OCI-LY3 (cell line): Measurements from ENCODE around the gene FRMPD3.

Experiments used
- H2AFZ ChIP-seq: fragments of 200-600, 300-600 bp; shearing (Covaris generic); 2 replicates; pipeline ENCODE4 v1.6.0; 2014; ENCODE audit warnings: antibody characterized with exemption, low read depth, low read length
- H3K27ac ChIP-seq: fragments of 200-600, 300-600 bp; sonication (generic); 2 replicates; pipeline ENCODE4 v1.5.1; 2014; ENCODE audit warnings: mild to moderate bottlenecking, low read length, moderate library complexity, mixed read lengths
- H3K27me3 ChIP-seq: fragments of 200-600, 300-600 bp; sonication (generic); 2 replicates; pipeline ENCODE4 v1.6.1; 2014; ENCODE audit warnings: low read depth, low read length, mixed read lengths
- H3K36me3 ChIP-seq: fragments of 200-600, 300-600 bp; sonication (generic); replicated peaks from 2 replicates; pipeline ENCODE3; 2014; ENCODE audit warnings: low read depth, low read length, mixed read lengths
- H3K4me1 ChIP-seq: fragments of 300-600, 200-600 bp; sonication (generic); 2 replicates; pipeline ENCODE4 v1.6.1; 2014; ENCODE audit warnings: low read length, mixed read lengths
- H3K4me2 ChIP-seq: fragments of 200-600, 300-600 bp; sonication (generic); 2 replicates; pipeline ENCODE4 v1.6.1; 2014; ENCODE audit warnings: low read length, mixed read lengths
- H3K4me3 ChIP-seq: fragments of 300-600, 200-600 bp; sonication (generic); 2 replicates; pipeline ENCODE4 v1.5.1; 2014; ENCODE audit warnings: antibody characterized with exemption, mild to moderate bottlenecking, low read length, moderate library complexity
- H3K79me2 ChIP-seq: fragments of 300-600, 200-600 bp; shearing (Covaris generic); 2 replicates; pipeline ENCODE4 v1.6.1; 2014; ENCODE audit warnings: mild to moderate bottlenecking, low read length, mixed read lengths
- H3K9ac ChIP-seq: fragments of 300-600, 200-600 bp; shearing (Covaris generic); 2 replicates; pipeline ENCODE4 v1.6.0; 2014; ENCODE audit warnings: mild to moderate bottlenecking, low read length, moderate library complexity
- H3K9me3 ChIP-seq: fragments of 200-600, 300-600 bp; shearing (Covaris generic); 2 replicates; pipeline ENCODE4 v1.6.1; 2014; ENCODE audit warnings: low read length, mixed read lengths; ENCODE audit not compliant: insufficient read depth
- H4K20me1 ChIP-seq: fragments of 200-600, 300-600 bp; sonication (generic); 2 replicates; pipeline ENCODE4 v1.6.1; 2016; ENCODE audit warnings: low read length, mixed read lengths; ENCODE audit not compliant: insufficient read depth
- EZH2phosphoT487 ChIP-seq: fragments of 200-600 bp; shearing (Covaris generic); IDR thresholded peaks from 2 replicates; pipeline ENCODE4 v1.6.1; 2018; ENCODE audit warnings: antibody characterized with exemption, mixed run types, low read depth
- TF ChIP-seq, protein P1 (sequence below): fragments of 200-600, 300-600 bp; sonication (generic); IDR thresholded peaks from 2 replicates; pipeline ENCODE4 v1.5.1; 2014; ENCODE audit warnings: antibody characterized with exemption, low read length, low read depth

Gene FRMPD3

DNA sequence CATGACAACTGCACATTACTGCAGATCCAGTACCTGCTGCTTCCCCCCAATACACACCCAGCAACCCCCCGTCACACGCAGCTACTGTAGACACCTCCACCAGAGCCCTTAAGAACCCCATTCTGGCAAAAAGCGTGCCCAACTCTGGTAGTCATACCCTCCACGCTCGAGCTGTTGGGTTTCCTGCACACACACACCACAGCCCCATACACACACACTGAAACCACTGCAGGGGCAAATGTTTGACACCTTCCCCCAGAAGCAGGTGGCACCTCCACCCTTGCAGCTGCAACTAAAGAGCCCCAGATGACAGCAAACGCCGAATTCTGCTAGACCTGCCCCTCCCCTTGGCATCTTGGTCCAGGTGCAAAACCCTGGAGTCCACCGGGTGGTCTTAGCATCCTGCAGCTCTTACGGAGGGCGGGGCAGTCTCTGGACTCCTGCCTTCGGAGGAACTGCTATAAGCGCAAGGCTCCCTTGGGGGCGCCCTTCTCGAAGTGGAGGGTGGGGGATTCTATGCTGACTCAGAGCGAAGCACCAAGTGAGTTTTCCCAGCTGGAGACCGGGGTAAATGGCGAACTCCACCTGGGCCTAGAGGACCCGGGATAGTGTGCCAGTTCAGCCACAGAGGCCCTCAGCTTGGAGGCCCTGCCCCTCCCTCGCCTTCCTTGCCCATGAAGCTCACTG, 1.5 kb downstream of the FRMPD3 start:
- Histone ChIP-seq H3K9me3 (no peaks in the 10 kb centered on the region), H3K27ac (no peak overlapping the region), H2AFZ (no peak overlapping the region), H3K79me2 (no peaks in the 10 kb centered on the region), H3K9ac (no peak overlapping the region), H3K27me3 (peaks cover 25% of the 10 kb centered on the region), H3K4me2 (peak overlapping the region; percentile 91), H4K20me1 (no peaks in the 10 kb centered on the region), H3K36me3 (no peaks in the 10 kb centered on the region), H3K4me1 (peaks cover 9% of the 10 kb centered on the region), H3K4me3 (peak overlapping the region; percentile 86)
- TF ChIP-seq EZH2phosphoT487 = no peak
- TF ChIP-seq, protein P1, sequence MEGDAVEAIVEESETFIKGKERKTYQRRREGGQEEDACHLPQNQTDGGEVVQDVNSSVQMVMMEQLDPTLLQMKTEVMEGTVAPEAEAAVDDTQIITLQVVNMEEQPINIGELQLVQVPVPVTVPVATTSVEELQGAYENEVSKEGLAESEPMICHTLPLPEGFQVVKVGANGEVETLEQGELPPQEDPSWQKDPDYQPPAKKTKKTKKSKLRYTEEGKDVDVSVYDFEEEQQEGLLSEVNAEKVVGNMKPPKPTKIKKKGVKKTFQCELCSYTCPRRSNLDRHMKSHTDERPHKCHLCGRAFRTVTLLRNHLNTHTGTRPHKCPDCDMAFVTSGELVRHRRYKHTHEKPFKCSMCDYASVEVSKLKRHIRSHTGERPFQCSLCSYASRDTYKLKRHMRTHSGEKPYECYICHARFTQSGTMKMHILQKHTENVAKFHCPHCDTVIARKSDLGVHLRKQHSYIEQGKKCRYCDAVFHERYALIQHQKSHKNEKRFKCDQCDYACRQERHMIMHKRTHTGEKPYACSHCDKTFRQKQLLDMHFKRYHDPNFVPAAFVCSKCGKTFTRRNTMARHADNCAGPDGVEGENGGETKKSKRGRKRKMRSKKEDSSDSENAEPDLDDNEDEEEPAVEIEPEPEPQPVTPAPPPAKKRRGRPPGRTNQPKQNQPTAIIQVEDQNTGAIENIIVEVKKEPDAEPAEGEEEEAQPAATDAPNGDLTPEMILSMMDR = peak; percentile 33

- no peaks in the 10 kb centered on the region for H3K36me3 ChIP-seq
- no peaks in the 10 kb centered on the region for H3K79me2 ChIP-seq
- peaks cover 9% of the 10 kb centered on the region for H3K4me1 ChIP-seq
- no peak overlapping the region for H3K4me2 ChIP-seq
- H2AFZ ChIP-seq = no peak overlapping the region
- no peak overlapping the region for H3K27ac ChIP-seq
- no peak overlapping the region for H3K4me3 ChIP-seq
- TF ChIP-seq, protein P1 = no peak
- TF ChIP-seq EZH2phosphoT487 = no peak
- H3K9me3 ChIP-seq = no peaks in the 10 kb centered on the region
- no peak overlapping the region for H3K9ac ChIP-seq
- no peaks in the 10 kb centered on the region for H4K20me1 ChIP-seq
- H3K27me3 ChIP-seq = peaks cover 30% of the 10 kb centered on the region
Observed at GRCh38 chrX:107451731-107452130, 2.3 kb downstream of the FRMPD3 start.

- Histone ChIP-seq H3K36me3 (no peaks in the 10 kb centered on the region), H3K9ac (no peak overlapping the region), H3K27me3 (peaks cover 30% of the 10 kb centered on the region), H3K27ac (no peak overlapping the region), H3K9me3 (no peaks in the 10 kb centered on the region), H3K79me2 (no peaks in the 10 kb centered on the region), H2AFZ (no peak overlapping the region), H3K4me3 (no peak overlapping the region), H4K20me1 (no peaks in the 10 kb centered on the region), H3K4me1 (peaks cover 9% of the 10 kb centered on the region), H3K4me2 (no peak overlapping the region)
- no peak for TF ChIP-seq EZH2phosphoT487
- TF ChIP-seq, protein P1 = no peak
Observed at GRCh38 chrX:107452581-107452980, 3.1 kb downstream of the FRMPD3 start.

DNA sequence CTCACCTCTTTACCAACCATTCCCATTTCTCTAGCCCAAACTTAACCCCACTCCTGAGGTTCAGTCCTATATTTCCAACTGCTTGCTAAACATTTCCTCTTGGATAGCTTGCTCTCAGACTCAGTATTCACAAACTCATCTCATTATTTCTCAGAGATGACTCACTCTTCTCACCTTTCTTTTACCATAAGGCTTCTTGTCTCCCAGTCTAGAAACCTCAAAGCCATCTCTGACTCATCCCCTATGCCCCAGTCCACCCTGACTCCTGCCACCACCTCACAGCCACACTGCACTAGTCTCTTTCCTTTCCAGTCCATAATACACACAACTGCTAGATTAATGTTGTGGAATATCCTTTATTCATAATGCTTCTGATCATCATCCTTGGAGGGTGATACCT, 4.8 kb downstream of the FRMPD3 start:
- no peaks in the 10 kb centered on the region for H3K36me3 ChIP-seq

More for the DNA sequence above, 4.8 kb downstream of the FRMPD3 start:
- no peaks in the 10 kb centered on the region for H3K9me3 ChIP-seq
- TF ChIP-seq EZH2phosphoT487 = no peak
- TF ChIP-seq, protein P1 = no peak
- peaks cover 22% of the 10 kb centered on the region for H3K27me3 ChIP-seq
- no peak overlapping the region for H3K4me2 ChIP-seq
- H3K9ac ChIP-seq = no peak overlapping the region
- no peaks in the 10 kb centered on the region for H4K20me1 ChIP-seq
- H3K4me3 ChIP-seq = no peak overlapping the region
- no peaks in the 10 kb centered on the region for H3K79me2 ChIP-seq
- no peak overlapping the region for H2AFZ ChIP-seq
- H3K4me1 ChIP-seq = peaks cover 9% of the 10 kb centered on the region
- no peak overlapping the region for H3K27ac ChIP-seq
